AG04449 (cell line): ENCODE measurements around the gene STRADB.
"Not testable (repeated sequence)": the region's sequence is repeated elsewhere in the genome, so short reads cannot be mapped to it uniquely, and the experiment has no call there.

ENCODE experiments used
- CTCF ChIA-PET: fragments of 350-600 bp; formaldehyde crosslinking; extraction: SDS; loops from one replicate; lab custom pipeline; 2021; ENCODE audit warnings: antibody characterized with exemption; lab: Yijun Ruan, JAX
- POLR2A ChIA-PET: fragments of 400-600, 350-600 bp; formaldehyde crosslinking; extraction: SDS; loops from one replicate; lab custom pipeline; 2020; ENCODE audit warnings: antibody characterized with exemption, inconsistent platforms; lab: Yijun Ruan, JAX
- DNase-seq: peaks from one replicate; pipeline ENCODE4 v3.0.0-alpha.2; 2010; ENCODE audit warnings: low read depth, low spot score
- H3K4me3 ChIP-seq: 2 replicates; pipeline ENCODE4 v1.5.1; 2011; ENCODE audit warnings: low read depth, mild to moderate bottlenecking, control low read depth, low read length
- TF ChIP-seq, protein P1 (sequence below): IDR thresholded peaks from one replicate; pipeline ENCODE4 v1.5.1; 2011; ENCODE audit warnings: mild to moderate bottlenecking, moderate library complexity, low read length, control low read depth, inconsistent platforms; ENCODE audit not compliant: insufficient read depth; ENCODE audit errors: missing control alignments

STRADB gene

GRCh38 chr2:201425952-201426351, 25.6 kb upstream of the STRADB start:
- CTCF ChIA-PET = interaction anchor here (1.4 to 1.9 kb wide), 2 partner anchors 10 to 19 kb away, joined by 3 to 6 read pairs; no protein-coding TSS in a partner anchor
- POLR2A ChIA-PET = no interaction called here
- no peak for DNase-seq
- no peak overlapping the region for H3K4me3 ChIP-seq
- TF ChIP-seq, protein P1, sequence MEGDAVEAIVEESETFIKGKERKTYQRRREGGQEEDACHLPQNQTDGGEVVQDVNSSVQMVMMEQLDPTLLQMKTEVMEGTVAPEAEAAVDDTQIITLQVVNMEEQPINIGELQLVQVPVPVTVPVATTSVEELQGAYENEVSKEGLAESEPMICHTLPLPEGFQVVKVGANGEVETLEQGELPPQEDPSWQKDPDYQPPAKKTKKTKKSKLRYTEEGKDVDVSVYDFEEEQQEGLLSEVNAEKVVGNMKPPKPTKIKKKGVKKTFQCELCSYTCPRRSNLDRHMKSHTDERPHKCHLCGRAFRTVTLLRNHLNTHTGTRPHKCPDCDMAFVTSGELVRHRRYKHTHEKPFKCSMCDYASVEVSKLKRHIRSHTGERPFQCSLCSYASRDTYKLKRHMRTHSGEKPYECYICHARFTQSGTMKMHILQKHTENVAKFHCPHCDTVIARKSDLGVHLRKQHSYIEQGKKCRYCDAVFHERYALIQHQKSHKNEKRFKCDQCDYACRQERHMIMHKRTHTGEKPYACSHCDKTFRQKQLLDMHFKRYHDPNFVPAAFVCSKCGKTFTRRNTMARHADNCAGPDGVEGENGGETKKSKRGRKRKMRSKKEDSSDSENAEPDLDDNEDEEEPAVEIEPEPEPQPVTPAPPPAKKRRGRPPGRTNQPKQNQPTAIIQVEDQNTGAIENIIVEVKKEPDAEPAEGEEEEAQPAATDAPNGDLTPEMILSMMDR = no peak

- CTCF ChIA-PET, DNase-seq, H3K4me3 ChIP-seq, POLR2A ChIA-PET: not testable (repeated sequence)
Observed at GRCh38 chr2:201428366-201428765, 23.2 kb upstream of the STRADB start.

DNA sequence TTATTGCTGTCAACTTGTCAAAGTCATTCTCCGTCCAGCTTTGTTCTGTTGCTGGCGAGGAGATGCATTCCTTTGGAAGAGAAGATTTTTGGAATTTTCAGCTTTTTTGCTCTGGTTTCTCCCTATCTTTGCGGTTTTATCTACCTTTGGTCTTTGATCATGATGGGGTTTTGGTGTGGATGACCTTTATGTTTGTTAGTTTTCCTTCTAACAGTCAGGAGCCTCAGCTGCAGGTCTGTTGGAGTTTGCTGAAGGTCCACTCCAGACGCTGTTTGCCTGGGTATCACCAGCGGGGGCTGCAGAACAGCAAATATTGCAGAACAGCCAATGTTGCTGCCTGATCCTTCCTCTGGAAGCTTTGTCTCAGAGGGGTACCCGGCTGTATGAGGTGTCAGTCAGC, 21.7 kb upstream of the STRADB start:
- POLR2A ChIA-PET, CTCF ChIA-PET, H3K4me3 ChIP-seq, DNase-seq: not testable (repeated sequence)

DNA sequence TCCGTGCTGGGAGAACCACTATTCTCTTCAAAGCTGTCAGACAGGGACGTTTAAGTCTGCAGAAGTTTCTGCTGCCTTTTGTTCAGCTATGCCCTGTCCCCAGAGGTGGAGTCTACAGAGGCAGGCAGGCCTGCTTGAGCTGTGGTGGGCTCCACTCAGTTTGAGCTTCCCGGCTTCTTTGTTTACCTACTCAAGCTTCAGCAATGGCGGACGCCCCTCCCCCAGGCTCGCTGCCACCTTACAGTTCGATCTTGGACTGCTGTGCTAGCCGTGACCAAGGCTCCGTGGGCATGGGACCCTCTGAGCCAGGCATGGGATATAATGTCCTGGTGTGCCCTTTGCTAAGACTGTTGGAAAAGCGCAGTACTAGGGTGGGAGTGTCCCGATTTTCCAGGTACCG, 21.2 kb upstream of the STRADB start:
- H3K4me3 ChIP-seq, CTCF ChIA-PET, DNase-seq, POLR2A ChIA-PET: not testable (repeated sequence)

DNA sequence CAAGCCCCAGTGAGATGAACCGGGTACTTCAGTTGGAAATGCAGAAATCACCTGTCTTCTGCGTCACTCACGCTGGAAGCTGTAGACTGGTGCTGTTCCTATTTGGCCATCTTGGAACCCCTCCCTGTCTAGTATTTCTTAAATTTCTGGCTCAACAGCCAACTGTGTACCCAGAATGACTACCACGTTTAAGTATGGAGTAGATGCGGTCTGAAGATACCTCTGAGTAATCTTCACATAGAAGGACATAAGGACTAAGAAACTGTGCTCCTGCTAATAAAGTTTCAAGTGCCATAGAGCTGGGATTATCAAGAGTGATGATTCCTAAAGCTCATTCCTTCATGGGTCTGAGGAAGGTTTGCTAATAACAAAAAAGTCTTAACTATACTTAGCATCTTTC, 20.7 kb upstream of the STRADB start:
- POLR2A ChIA-PET = no interaction called here
- TF ChIP-seq, protein P1 = no peak
- CTCF ChIA-PET = interaction anchor here (0.6 kb wide), 1 partner anchor 16 kb away, joined by 3 read pairs; no protein-coding TSS in a partner anchor
- H3K4me3 ChIP-seq = no peak overlapping the region
- no peak for DNase-seq

GRCh38 chr2:201432038-201432620, 19.4 kb upstream of the STRADB start:
- ChIA-PET POLR2A (interaction anchor here (0.9 kb wide), 1 partner anchor 19 kb away, joined by 3 read pairs; the partner anchor contains the start of genes STRADB and TRAK2), CTCF (interaction anchor here (1.1 kb wide), 1 partner anchor 200 kb away, joined by 3 read pairs; no protein-coding TSS in a partner anchor)
- H3K4me3 ChIP-seq = no peak overlapping the region
- DNase-seq = no peak
- TF ChIP-seq, protein P1 = no peak

- no peak for DNase-seq
- H3K4me3 ChIP-seq = no peak overlapping the region
- CTCF ChIA-PET = interaction anchor here (0.8 to 1.1 kb wide), 3 partner anchors 12 to 200 kb away, joined by 3 read pairs; no protein-coding TSS in a partner anchor
- POLR2A ChIA-PET = interaction anchor here (0.9 kb wide), 1 partner anchor 18 kb away, joined by 3 read pairs; the partner anchor contains the start of genes STRADB and TRAK2
- TF ChIP-seq, protein P1 = no peak
Observed at GRCh38 chr2:201432621-201433393, 18.7 kb upstream of the STRADB start.
